ENCODE results near the gene FZD10.

The FZD10 gene

DNA sequence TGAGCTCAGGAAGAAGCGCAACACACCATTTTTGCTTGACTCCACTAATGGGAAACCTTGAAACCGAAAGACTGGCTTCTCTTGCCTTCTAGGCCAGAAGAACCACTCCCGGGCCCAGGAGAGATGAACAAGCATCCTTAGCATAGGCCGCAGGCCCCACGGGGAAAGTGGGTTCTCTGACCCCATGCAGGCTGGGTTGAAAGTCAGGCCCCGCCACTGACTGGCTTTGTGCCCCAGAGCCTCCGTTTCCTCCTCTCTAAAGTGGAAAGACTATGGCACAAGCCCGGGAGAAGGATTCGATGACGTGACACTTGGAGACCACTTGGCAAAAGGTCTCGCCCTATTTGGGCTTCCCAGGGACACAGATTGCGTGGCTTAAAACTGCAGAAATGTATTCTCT, 9.9 kb upstream of the FZD10 start:
- DNase-seq (ENCODE audit: low read depth in 2 of 2, low spot score in 1 of 2), result no peak

GRCh38 chr12:130153803-130154202, 8.5 kb upstream of the FZD10 start:
- no peak for DNase-seq (ENCODE audit: low read depth in 2 of 2, low spot score in 1 of 2)

DNA sequence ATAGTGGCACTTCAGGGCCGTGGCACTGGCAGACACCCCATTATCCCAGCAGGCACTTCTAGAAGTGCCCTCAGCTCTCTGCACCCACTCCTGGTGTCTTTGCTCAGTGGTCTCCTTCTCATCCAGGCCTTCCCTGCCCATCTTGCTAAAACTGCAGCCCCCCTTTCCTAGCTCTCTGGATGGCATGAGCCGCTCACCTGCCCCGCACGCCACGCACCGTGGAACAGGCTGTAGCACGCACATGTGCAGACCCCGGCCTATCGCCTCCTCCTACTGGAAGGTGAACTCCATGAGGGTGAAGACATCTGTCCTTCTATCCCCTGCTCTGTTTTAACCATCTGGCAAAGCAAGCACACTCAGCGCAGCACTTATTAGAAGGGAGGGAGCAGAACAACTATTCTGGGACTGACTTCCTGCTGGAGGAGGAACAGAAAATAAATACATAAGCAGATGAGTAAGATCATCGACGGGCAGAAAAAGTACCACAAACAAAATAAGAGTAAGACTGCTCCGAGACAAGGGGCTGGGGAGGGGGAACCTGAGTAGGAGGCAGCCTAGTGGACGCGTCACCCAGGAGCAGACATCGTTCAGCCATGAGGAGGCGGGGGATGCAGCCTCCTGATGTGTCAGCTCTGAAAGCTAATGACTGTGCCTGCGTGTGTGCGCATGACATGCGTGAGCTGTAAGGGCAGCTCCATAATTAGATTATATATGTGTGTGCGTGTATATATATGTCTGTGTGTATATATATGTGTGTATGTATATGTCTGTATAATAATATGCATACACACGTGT, 7.8 kb upstream of the FZD10 start:
- no peak for DNase-seq (ENCODE audit: low read depth in 2 of 2, low spot score in 1 of 2)

- DNase-seq (ENCODE audit: low read depth in 2 of 2, low spot score in 1 of 2), result no peak
Measured at GRCh38 chr12:130155416-130156073, 6.7 kb upstream of the FZD10 start.

- DNase-seq (ENCODE audit: low read depth in 2 of 2, low spot score in 1 of 2), result no peak
Measured at GRCh38 chr12:130156652-130157275, 5.5 kb upstream of the FZD10 start.

- DNase-seq (ENCODE audit: low read depth in 2 of 2, low spot score in 1 of 2), result no peak
Measured at GRCh38 chr12:130157998-130158753, 4.1 kb upstream of the FZD10 start.

- no peak for DNase-seq (ENCODE audit: low read depth in 2 of 2, low spot score in 1 of 2)
Measured at GRCh38 chr12:130158754-130159059, 3.6 kb upstream of the FZD10 start.

- no peak for DNase-seq (ENCODE audit: low read depth in 2 of 2, low spot score in 1 of 2)
Measured at GRCh38 chr12:130160306-130160705, 2.0 kb upstream of the FZD10 start.

DNA sequence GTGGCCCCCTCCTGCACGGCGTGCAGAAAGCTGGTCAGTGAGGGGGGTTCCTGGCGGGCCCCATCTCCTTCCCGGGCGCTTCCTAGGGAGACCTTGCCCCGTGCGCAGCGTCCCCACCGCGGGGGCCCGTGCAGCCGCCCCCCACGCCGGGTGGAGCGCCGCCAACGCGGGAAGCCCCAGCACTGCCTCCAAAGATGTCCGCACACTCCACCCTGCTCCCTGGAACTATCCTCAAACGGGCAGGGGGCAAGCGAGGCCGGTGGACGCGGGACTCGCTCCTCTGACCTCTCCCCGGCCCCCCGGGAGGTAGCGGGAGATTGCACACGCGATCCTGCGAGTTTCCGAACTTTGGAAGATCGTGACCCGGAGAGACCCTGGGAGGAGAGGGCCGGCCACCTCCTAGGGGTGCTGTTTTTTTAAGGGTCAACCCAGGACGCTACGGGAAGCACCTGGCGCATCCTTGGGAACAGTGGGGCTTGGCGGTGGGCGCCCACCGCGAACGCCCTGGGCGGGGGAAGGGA, 1.5 kb upstream of the FZD10 start:
- DNase-seq (ENCODE audit: low read depth in 2 of 2, low spot score in 1 of 2), result no peak

- no peak for DNase-seq (ENCODE audit: low read depth in 2 of 2, low spot score in 1 of 2)
Measured at GRCh38 chr12:130161261-130162243, 712 bp upstream of the FZD10 start.

- no peak for DNase-seq (ENCODE audit: low read depth in 2 of 2, low spot score in 1 of 2)
Measured at GRCh38 chr12:130162745-130163460, 639 bp downstream of the FZD10 start.

DNA sequence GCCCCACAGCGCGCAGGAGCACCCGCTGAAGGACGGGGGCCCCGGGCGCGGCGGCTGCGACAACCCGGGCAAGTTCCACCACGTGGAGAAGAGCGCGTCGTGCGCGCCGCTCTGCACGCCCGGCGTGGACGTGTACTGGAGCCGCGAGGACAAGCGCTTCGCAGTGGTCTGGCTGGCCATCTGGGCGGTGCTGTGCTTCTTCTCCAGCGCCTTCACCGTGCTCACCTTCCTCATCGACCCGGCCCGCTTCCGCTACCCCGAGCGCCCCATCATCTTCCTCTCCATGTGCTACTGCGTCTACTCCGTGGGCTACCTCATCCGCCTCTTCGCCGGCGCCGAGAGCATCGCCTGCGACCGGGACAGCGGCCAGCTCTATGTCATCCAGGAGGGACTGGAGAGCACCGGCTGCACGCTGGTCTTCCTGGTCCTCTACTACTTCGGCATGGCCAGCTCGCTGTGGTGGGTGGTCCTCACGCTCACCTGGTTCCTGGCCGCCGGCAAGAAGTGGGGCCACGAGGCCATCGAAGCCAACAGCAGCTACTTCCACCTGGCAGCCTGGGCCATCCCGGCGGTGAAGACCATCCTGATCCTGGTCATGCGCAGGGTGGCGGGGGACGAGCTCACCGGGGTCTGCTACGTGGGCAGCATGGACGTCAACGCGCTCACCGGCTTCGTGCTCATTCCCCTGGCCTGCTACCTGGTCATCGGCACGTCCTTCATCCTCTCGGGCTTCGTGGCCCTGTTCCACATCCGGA, 1.4 kb downstream of the FZD10 start:
- no peak for DNase-seq (ENCODE audit: low read depth in 2 of 2, low spot score in 1 of 2)

DNA sequence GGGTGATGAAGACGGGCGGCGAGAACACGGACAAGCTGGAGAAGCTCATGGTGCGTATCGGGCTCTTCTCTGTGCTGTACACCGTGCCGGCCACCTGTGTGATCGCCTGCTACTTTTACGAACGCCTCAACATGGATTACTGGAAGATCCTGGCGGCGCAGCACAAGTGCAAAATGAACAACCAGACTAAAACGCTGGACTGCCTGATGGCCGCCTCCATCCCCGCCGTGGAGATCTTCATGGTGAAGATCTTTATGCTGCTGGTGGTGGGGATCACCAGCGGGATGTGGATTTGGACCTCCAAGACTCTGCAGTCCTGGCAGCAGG, 1.9 kb downstream of the FZD10 start:
- DNase-seq (ENCODE audit: low read depth in 2 of 2, low spot score in 1 of 2), result no peak

DNA sequence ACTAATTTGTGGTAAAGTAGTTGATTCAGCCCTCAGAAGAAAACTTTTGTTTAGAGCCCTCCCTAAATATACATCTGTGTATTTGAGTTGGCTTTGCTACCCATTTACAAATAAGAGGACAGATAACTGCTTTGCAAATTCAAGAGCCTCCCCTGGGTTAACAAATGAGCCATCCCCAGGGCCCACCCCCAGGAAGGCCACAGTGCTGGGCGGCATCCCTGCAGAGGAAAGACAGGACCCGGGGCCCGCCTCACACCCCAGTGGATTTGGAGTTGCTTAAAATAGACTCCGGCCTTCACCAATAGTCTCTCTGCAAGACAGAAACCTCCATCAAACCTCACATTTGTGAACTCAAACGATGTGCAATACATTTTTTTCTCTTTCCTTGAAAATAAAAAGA, 2.7 kb downstream of the FZD10 start:
- DNase-seq (ENCODE audit: low read depth in 2 of 2, low spot score in 1 of 2), result no peak

- DNase-seq (ENCODE audit: low read depth in 2 of 2, low spot score in 1 of 2), result no peak
Measured at GRCh38 chr12:130166306-130166705, 4.0 kb downstream of the FZD10 start.

- no peak for DNase-seq (ENCODE audit: low read depth in 2 of 2, low spot score in 1 of 2)
Measured at GRCh38 chr12:130167537-130167936, 5.3 kb downstream of the FZD10 start.

DNA sequence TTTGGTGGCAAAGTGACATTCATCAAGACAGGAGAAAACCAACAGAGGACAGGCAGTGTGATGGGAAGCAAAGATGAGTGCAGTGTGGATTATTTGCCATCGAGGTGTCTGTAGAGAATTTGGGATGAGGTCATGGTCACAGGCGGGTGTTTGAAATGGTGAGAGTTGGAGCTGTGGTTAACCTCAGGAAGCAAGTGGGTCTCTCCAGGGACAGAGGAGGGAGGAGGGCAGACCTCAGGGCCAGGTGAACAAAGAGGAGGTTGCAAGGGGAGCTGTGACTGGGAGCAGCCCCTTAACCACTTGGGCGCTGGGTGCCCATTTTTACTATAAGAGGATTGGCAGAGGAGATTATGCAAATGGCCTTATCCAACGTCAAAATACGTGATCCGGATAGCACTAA, 7.0 kb downstream of the FZD10 start:
- DNase-seq (ENCODE audit: low read depth in 2 of 2, low spot score in 1 of 2), result no peak

DNA sequence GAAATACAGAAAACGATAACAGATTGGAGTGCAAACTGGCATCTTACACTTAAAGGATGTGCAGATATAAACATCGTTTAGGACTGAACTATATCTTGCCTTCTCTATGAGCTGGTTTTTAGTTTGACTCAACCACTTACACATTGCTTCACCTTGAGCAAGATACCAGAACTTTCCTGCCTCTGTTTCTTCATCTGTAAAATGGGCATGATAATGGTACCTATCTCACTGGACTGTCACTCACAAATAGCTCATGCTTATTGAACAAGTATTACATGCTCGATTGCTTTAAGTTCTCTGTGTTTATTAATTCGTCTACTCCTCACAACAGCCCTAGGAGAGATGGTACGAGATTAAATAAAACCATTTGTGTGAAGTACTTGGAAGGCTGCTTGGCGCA, 7.7 kb downstream of the FZD10 start:
- DNase-seq (ENCODE audit: low read depth in 2 of 2, low spot score in 1 of 2), result no peak

DNA sequence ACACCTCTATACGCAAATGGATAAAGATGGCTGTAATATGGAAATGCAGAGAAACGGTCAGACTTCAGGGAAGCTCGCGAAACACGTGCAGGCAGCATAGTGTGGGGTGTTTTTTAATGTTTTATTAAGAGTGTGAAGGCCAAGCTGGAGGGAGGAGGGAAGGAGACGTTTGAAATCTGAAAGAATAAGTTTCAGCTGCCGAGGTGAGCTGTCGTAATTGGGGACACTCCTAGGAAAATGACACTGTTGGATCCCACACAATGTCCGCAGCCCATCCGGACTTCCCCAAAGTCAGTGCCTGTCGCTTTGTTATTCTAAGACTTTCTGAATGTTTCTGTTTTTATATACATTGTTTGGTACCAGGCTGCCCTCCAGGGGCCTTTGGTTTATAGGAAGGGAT, 8.3 kb downstream of the FZD10 start:
- no peak for DNase-seq (ENCODE audit: low read depth in 2 of 2, low spot score in 1 of 2)
